ENCODE results near the gene LUC7L3. TPM values are rescaled to one million over a fixed set of nuclear protein-coding genes. Genes with fewer than 3 reads are reported as not detected.

LUC7L3 gene
- total and polyA plus RNA-seq, 2 donors (not counting 3 experiments of a cell fraction or from before 2014, with no cell fraction given), result 70.9 to 113 TPM

GRCh38 chr17:50672831-50673551, 46.4 kb upstream of the LUC7L3 start:
- intact Hi-C loops (cut with micrococcal nuclease), result no loop called here
- Histone ChIP-seq H4K20me1 (replicated peaks; ENCODE audit: control insufficient read depth, extremely low read depth, insufficient read depth, low read length) (no peaks in the 10 kb centered on the region), H3K27me3 (ENCODE audit: control insufficient read depth in 2 of 2, insufficient read depth in 2 of 2, low read length in 2 of 2) (no peaks in the 10 kb centered on the region), H3K9ac (replicated peaks; ENCODE audit: extremely low read depth, insufficient read depth, low read length) (no peak overlapping the region), H3K9me1 (replicated peaks; ENCODE audit: control insufficient read depth, extremely low read depth, insufficient read depth, low read length) (no peaks in the 10 kb centered on the region), H3K4me2 (ENCODE audit: insufficient read depth, low read length) (no peak overlapping the region), H3K4me1 (ENCODE audit: control insufficient read depth, extremely low read depth, insufficient read depth, low read length) (peaks cover 8% of the 10 kb centered on the region), H3K4me3 (replicated peaks in 1 of 3; ENCODE audit: insufficient read depth in 1 of 3, low read depth in 1 of 3, low read length in 3 of 3) (no peak overlapping the region), H2AFZ (ENCODE audit: low read depth, low read length) (no peak overlapping the region), H3K27ac (ENCODE audit: insufficient read depth, low read depth, low read length) (no peak overlapping the region), H3K9me3 (replicated peaks; ENCODE audit: control insufficient read depth, insufficient read depth, low read length) (no peaks in the 10 kb centered on the region), H3K79me2 (ENCODE audit: control insufficient read depth, insufficient read depth, low read length) (no peaks in the 10 kb centered on the region), H3K36me3 (ENCODE audit: control insufficient read depth in 2 of 2, extremely low read depth in 1 of 2, insufficient read depth in 2 of 2, low read length in 2 of 2) (no peaks in the 10 kb centered on the region)
- dilution Hi-C loops (cut with MboI; ENCODE audit: extremely low pct_ligation_motif_present, low sequenced_read_pairs), result no loop called here
- BruUV-seq (replicated peaks), result no TSS peak
- DNase-seq (ENCODE audit: low read depth, low spot score) (no peak), FAIRE-seq (no peak)
- ChIA-PET CTCF (interaction anchor here (1.2 to 2.7 kb wide), 3 partner anchors 32 to 47 kb away, joined by 3 to 9 read pairs (median 4); no protein-coding TSS in a partner anchor), POLR2A (no interaction called here)
- TF ChIP-seq, protein P1, sequence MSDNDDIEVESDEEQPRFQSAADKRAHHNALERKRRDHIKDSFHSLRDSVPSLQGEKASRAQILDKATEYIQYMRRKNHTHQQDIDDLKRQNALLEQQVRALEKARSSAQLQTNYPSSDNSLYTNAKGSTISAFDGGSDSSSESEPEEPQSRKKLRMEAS (IDR thresholded peaks at IDR 0.05; ENCODE audit: insufficient read depth, insufficient read length), result no peak
- TF ChIP-seq CTCF (IDR thresholded peaks at IDR 0.05; ENCODE audit: extremely low read depth in 1 of 2, insufficient read depth in 1 of 2, low read depth in 1 of 2, low read length in 2 of 2) (no peak), EZH2 (IDR thresholded peaks at IDR 0.05; ENCODE audit: borderline replicate concordance, low read depth, low read length, severe bottlenecking) (no peak), GATA2 (IDR thresholded peaks at IDR 0.05; ENCODE audit: insufficient read depth, insufficient read length, low read depth, low read length) (no peak), POLR2A (IDR thresholded peaks at IDR 0.05; ENCODE audit: low read depth, low read length) (no peak), JUN (IDR thresholded peaks at IDR 0.05; ENCODE audit: borderline replicate concordance, insufficient read depth, insufficient read length, low read depth) (no peak), MYC (IDR thresholded peaks at IDR 0.05; ENCODE audit: low read depth, low read length) (no peak), POLR2AphosphoS5 (IDR thresholded peaks at IDR 0.05; ENCODE audit: insufficient read depth, low read depth, low read length) (no peak), FOS (IDR thresholded peaks at IDR 0.05; ENCODE audit: borderline replicate concordance, insufficient read depth, low read length) (no peak)
